Astrocyte of the spinal cord (primary cell): ENCODE measurements around the gene XIRP2.

Source experiments
- DNase-seq: peaks from one replicate; pipeline ENCODE4 v3.0.0; 2011; ENCODE audit warnings: low read depth, low spot score
- H3K4me3 ChIP-seq: 2 replicates; pipeline ENCODE4 v1.5.1; 2011; ENCODE audit warnings: low read depth, mild to moderate bottlenecking, low read length, moderate library complexity
- CTCF ChIP-seq: IDR thresholded peaks from 2 replicates; pipeline ENCODE4 v1.5.1; 2012; ENCODE audit warnings: low read depth, mild to moderate bottlenecking, low read length, inconsistent platforms
- in situ Hi-C: cut with HindIII; loops from 2 replicates; pipeline ENCODE4 v1.10.0; 2017; ENCODE audit warnings: low sequenced_read_pairs

The XIRP2 gene

GRCh38 chr2:166888180-166888579 is at the start of gene XIRP2:
XIRP2 (plus strand) TSS chr2:166888480; CDS start chr2:166903483, 15,003 bp downstream.
- in situ Hi-C loops = no loop called here
- H3K4me3 ChIP-seq = no peak within 1 kb of the TSS
- DNase-seq = no peak
- TF ChIP-seq CTCF = no peak

- no peak overlapping the region for H3K4me3 ChIP-seq
- no peak for TF ChIP-seq CTCF
- no peak for DNase-seq
- in situ Hi-C loops = no loop called here
Measured at GRCh38 chr2:166841152-166841551, 47.1 kb upstream of the XIRP2 start.

- TF ChIP-seq CTCF = no peak
- in situ Hi-C loops = no loop called here
Measured at GRCh38 chr2:166841679-166842078, 46.6 kb upstream of the XIRP2 start.

GRCh38 chr2:166844111-166844510 is 44.2 kb upstream of the XIRP2 start:
- in situ Hi-C loops = no loop called here
- DNase-seq = no peak
- H3K4me3 ChIP-seq = no peak overlapping the region
- TF ChIP-seq CTCF = no peak

More at GRCh38 chr2:166841679-166842078, 46.6 kb upstream of the XIRP2 start:
- H3K4me3 ChIP-seq = no peak overlapping the region
- DNase-seq = no peak

- in situ Hi-C loops = no loop called here
- H3K4me3 ChIP-seq = no peak overlapping the region
- no peak for DNase-seq
- no peak for TF ChIP-seq CTCF
Measured at GRCh38 chr2:166862468-166863132, 25.7 kb upstream of the XIRP2 start.

GRCh38 chr2:166867874-166868514 is 20.3 kb upstream of the XIRP2 start:
- H3K4me3 ChIP-seq = no peak overlapping the region
- no peak for DNase-seq
- in situ Hi-C loops = no loop called here
- TF ChIP-seq CTCF = no peak
